ENCODE measurements around the gene DMRTC1B. TPM values are rescaled to one million over a fixed set of nuclear protein-coding genes. Genes with fewer than 3 reads are reported as not detected.
"Not testable (repeated sequence)": the region's sequence is repeated elsewhere in the genome, so short reads cannot be mapped to it uniquely, and the experiment has no call there.

DMRTC1B gene
- total RNA-seq, 1 experiment from 2014 or later = 0.22 TPM

GRCh38 chrX:72830701-72831100 lies 54.0 kb downstream of the DMRTC1B start:
- H3K27ac Mint-ChIP-seq; CTCF ChIA-PET; H3K36me3 Mint-ChIP-seq; H3K4me1 Mint-ChIP-seq; H3K27me3 Mint-ChIP-seq (ENCODE audit: low read depth); H3K4me3 Mint-ChIP-seq; H3K9me3 Mint-ChIP-seq; DNase-seq (ENCODE audit: low spot score); POLR2A ChIA-PET: not testable (repeated sequence)
- ATAC-seq = peak; percentile 93

- H3K9me3 Mint-ChIP-seq; H3K27ac Mint-ChIP-seq; CTCF ChIA-PET; DNase-seq (ENCODE audit: low spot score); ATAC-seq; H3K4me1 Mint-ChIP-seq; H3K27me3 Mint-ChIP-seq (ENCODE audit: low read depth); H3K4me3 Mint-ChIP-seq; H3K36me3 Mint-ChIP-seq; POLR2A ChIA-PET: not testable (repeated sequence)
Observed at GRCh38 chrX:72837532-72837931, 60.8 kb downstream of the DMRTC1B start.

- POLR2A ChIA-PET; H3K36me3 Mint-ChIP-seq; H3K9me3 Mint-ChIP-seq; H3K4me3 Mint-ChIP-seq; H3K4me1 Mint-ChIP-seq; H3K27ac Mint-ChIP-seq; CTCF ChIA-PET; ATAC-seq; H3K27me3 Mint-ChIP-seq (ENCODE audit: low read depth); DNase-seq (ENCODE audit: low spot score): not testable (repeated sequence)
Observed at GRCh38 chrX:72882898-72883297, 106.2 kb downstream of the DMRTC1B start.

GRCh38 chrX:72889740-72890139 lies 113.0 kb downstream of the DMRTC1B start:
- H3K4me1 Mint-ChIP-seq; CTCF ChIA-PET; H3K27me3 Mint-ChIP-seq (ENCODE audit: low read depth); DNase-seq (ENCODE audit: low spot score); H3K36me3 Mint-ChIP-seq; H3K9me3 Mint-ChIP-seq; H3K27ac Mint-ChIP-seq; POLR2A ChIA-PET; H3K4me3 Mint-ChIP-seq: not testable (repeated sequence)
- ATAC-seq = peak; percentile 87

Other genes starting within 250 kb of the DMRTC1B start
- 22.5 to 30.3 TPM (median 26.6 TPM) in 3 replicates for gene HDAC8, start 204.0 kb upstream of the DMRTC1B start, total RNA-seq (2021)
- gene PHKA1, start 62.6 kb upstream of the DMRTC1B start, total RNA-seq (2021) = 8.5 to 9.9 TPM (median 8.8 TPM) in 3 replicates
- not detected in 3 replicates for gene FAM236B, start 5.8 kb downstream of the DMRTC1B start, total RNA-seq (2021)
- gene FAM236D, start 31.3 kb downstream of the DMRTC1B start, total RNA-seq (2021) = not detected in 3 replicates
- not detected in 3 replicates for gene FAM236C, start 135.7 kb downstream of the DMRTC1B start, total RNA-seq (2021)
- gene FAM236A, start 161.3 kb downstream of the DMRTC1B start, total RNA-seq (2021) = not detected in 3 replicates
- gene DMRTC1, start 166.9 kb downstream of the DMRTC1B start, total RNA-seq (2021) = 0.14 TPM in 2 of 3 replicates, not detected in the other
- 1.0 to 1.7 TPM (median 1.6 TPM) in 3 replicates for gene PABPC1L2B, start 226.0 kb downstream of the DMRTC1B start, total RNA-seq (2021)

Measured in WTC11 (cell line).